Suprapubic skin (tissue), 4 donors: ENCODE data around the gene LGALS9. TPM values are rescaled to one million over a fixed set of nuclear protein-coding genes. Genes with fewer than 3 reads are reported as not detected.
"Not testable (repeated sequence)": the region's sequence is repeated elsewhere in the genome, so short reads cannot be mapped to it uniquely, and the experiment has no call there.

Source experiments
- DNase-seq, 2 donors: peaks; one replicate each; pipeline ENCODE4 v3.0.0-alpha.2; 2019; ENCODE audit warnings: low spot score in 2 of 2
- H3K27ac ChIP-seq: fragments of 200-600 bp; sonication (generic); one replicate; pipeline ENCODE4 v1.5.1; 2019
- H3K27me3 ChIP-seq: fragments of 200-600 bp; sonication (generic); one replicate; pipeline ENCODE4 v1.5.1; 2019
- H3K36me3 ChIP-seq: fragments of 200-600 bp; sonication (generic); one replicate; pipeline ENCODE4 v1.5.1; 2019
- H3K4me1 ChIP-seq: fragments of 200-600 bp; sonication (generic); one replicate; pipeline ENCODE4 v1.5.1; 2019
- H3K4me3 ChIP-seq: fragments of 200-600 bp; sonication (generic); one replicate; pipeline ENCODE4 v1.5.1; 2019; ENCODE audit warnings: mild to moderate bottlenecking
- H3K9me3 ChIP-seq: fragments of 200-600 bp; sonication (generic); one replicate; pipeline ENCODE4 v1.5.1; 2019
- EP300 ChIP-seq: sonication (generic); formaldehyde crosslinking; IDR thresholded peaks from one replicate; pipeline ENCODE4 v1.6.1; 2017; ENCODE audit warnings: antibody characterized with exemption
- POLR2A ChIP-seq, 2 donors: fragments of 450-650 bp; IDR thresholded peaks; one replicate each; pipeline ENCODE4 v1.6.1; 2017; ENCODE audit warnings: antibody characterized with exemption in 2 of 2, mild to moderate bottlenecking in 2 of 2, moderate library complexity in 2 of 2
- POLR2AphosphoS5 ChIP-seq, 3 donors: sonication (generic); formaldehyde crosslinking; IDR thresholded peaks; one replicate each; pipeline ENCODE4 v1.6.1; 2017; ENCODE audit warnings: antibody characterized with exemption in 3 of 3
- WGBS: methylation state at CpG from one replicate; pipeline ENCODE4 v1.1.5; 2018; 5-methylcytosine and 5-hydroxymethylcytosine counted together
- total RNA-seq, 4 donors: library from RNA; depleted of rRNA; stranded (reverse); fragments of >200 nt; gene quantifications; one replicate each; pipeline ENCODE4 v1.1.0, GENCODE V29; 2016
- TF ChIP-seq, protein P1 (sequence below), 2 donors: fragments of 200-600 bp in 1 of 2; fragments of 450-650 bp in 1 of 2; sonication (generic) in 1 of 2; IDR thresholded peaks; one replicate each; pipeline ENCODE4 v1.5.1; 2016 to 2019; ENCODE audit warnings: antibody characterized with exemption in 2 of 2, mild to moderate bottlenecking in 1 of 2, moderate library complexity in 1 of 2

Gene LGALS9
- total RNA-seq, 4 donors from 2014 or later: 9.5 to 10.6 (median 10.1) TPM

DNA sequence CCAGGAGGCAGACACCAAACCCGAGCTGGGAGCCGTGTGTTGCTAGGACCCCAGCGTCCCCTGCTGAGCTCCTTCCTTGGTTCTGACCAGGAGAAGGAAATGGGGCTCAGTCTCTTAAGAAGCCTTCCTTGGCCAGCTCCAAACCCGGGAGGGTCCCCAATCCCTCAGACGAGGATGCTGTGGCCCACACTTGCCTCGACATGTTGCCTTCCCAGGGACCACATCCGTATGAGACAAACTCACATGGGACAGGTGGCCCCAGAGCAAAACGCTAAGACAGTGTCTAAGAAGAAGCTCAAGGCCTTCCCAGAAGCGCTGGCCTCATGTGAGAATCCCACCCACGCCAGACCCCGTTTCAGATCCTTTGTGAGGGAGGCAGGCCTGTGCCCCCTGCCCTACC, 19.8 kb downstream of the LGALS9 start:
- no peak for DNase-seq
- no peaks in the 10 kb centered on the region for H3K27me3 ChIP-seq
- H3K27ac ChIP-seq: no peak overlapping the region
- no peaks in the 10 kb centered on the region for H3K9me3 ChIP-seq
- WGBS: 85% methylated on average over 6 of the region's 11 CpGs
- H3K4me3 ChIP-seq: no peak overlapping the region
- H3K4me1 ChIP-seq: peaks cover 15% of the 10 kb centered on the region
- H3K36me3 ChIP-seq: peaks cover 3% of the 10 kb centered on the region
- no peak for TF ChIP-seq POLR2AphosphoS5 (IDR thresholded peaks at IDR 0.05)
- no peak for TF ChIP-seq EP300
- TF ChIP-seq, protein P1, sequence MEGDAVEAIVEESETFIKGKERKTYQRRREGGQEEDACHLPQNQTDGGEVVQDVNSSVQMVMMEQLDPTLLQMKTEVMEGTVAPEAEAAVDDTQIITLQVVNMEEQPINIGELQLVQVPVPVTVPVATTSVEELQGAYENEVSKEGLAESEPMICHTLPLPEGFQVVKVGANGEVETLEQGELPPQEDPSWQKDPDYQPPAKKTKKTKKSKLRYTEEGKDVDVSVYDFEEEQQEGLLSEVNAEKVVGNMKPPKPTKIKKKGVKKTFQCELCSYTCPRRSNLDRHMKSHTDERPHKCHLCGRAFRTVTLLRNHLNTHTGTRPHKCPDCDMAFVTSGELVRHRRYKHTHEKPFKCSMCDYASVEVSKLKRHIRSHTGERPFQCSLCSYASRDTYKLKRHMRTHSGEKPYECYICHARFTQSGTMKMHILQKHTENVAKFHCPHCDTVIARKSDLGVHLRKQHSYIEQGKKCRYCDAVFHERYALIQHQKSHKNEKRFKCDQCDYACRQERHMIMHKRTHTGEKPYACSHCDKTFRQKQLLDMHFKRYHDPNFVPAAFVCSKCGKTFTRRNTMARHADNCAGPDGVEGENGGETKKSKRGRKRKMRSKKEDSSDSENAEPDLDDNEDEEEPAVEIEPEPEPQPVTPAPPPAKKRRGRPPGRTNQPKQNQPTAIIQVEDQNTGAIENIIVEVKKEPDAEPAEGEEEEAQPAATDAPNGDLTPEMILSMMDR (IDR thresholded peaks at IDR 0.05): no peak
- TF ChIP-seq POLR2A (IDR thresholded peaks at IDR 0.05): no peak

- 50% methylated on average over 16 of the region's 16 CpGs for WGBS
- Histone ChIP-seq H3K4me1 (peaks cover 15% of the 10 kb centered on the region), H3K27ac (no peak overlapping the region), H3K9me3 (no peaks in the 10 kb centered on the region), H3K36me3 (peaks cover 3% of the 10 kb centered on the region), H3K27me3 (no peaks in the 10 kb centered on the region), H3K4me3 (no peak overlapping the region)
- DNase-seq: peak in 1 of 2 donors; percentile 79
- no peak for TF ChIP-seq POLR2AphosphoS5 (IDR thresholded peaks at IDR 0.05)
- TF ChIP-seq, protein P1 (IDR thresholded peaks at IDR 0.05): peak; percentile 88 to 89
- TF ChIP-seq EP300: no peak
- no peak for TF ChIP-seq POLR2A (IDR thresholded peaks at IDR 0.05)
Measured at GRCh38 chr17:27651411-27652345, 20.7 kb downstream of the LGALS9 start.

GRCh38 chr17:27653449-27653971, 22.5 kb downstream of the LGALS9 start:
- DNase-seq, H3K4me1 ChIP-seq: not testable (repeated sequence)

DNA sequence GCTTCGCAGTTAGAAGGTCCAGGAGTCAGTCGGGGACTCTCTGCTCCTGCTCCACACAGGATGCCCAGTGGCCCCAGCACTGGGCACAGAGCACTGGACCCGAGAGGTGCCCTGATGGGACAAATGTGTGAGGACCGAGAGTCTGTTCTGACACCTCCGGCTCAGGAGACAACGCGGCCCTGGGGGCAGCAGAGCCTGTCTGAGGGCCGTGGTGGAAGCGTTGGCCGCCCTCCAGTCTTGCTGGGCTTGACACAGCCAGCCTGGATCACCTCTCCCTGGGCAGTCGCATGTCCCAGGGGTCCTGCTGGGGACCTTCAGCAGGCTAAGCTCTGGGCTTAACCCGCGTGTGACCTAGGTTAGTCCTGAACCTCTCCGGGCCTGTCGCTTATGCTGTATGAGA, 23.1 kb downstream of the LGALS9 start:
- TF ChIP-seq EP300: no peak
- TF ChIP-seq, protein P1 (IDR thresholded peaks at IDR 0.05): no peak
- TF ChIP-seq POLR2A (IDR thresholded peaks at IDR 0.05): no peak
- TF ChIP-seq POLR2AphosphoS5 (IDR thresholded peaks at IDR 0.05): no peak
- no peak for DNase-seq
- Histone ChIP-seq H3K4me1 (no peaks in the 10 kb centered on the region), H3K27ac (no peak overlapping the region), H3K9me3 (no peaks in the 10 kb centered on the region), H3K27me3 (no peaks in the 10 kb centered on the region), H3K36me3 (no peaks in the 10 kb centered on the region), H3K4me3 (no peak overlapping the region)
- WGBS: no CpG with 5 or more reads among the region's 15 CpGs

More at GRCh38 chr17:27653449-27653971, 22.5 kb downstream of the LGALS9 start:
- not testable (repeated sequence) for H3K27me3 ChIP-seq, H3K4me3 ChIP-seq, H3K9me3 ChIP-seq, H3K36me3 ChIP-seq, H3K27ac ChIP-seq
- 79% methylated on average over 6 of the region's 9 CpGs for WGBS

DNA sequence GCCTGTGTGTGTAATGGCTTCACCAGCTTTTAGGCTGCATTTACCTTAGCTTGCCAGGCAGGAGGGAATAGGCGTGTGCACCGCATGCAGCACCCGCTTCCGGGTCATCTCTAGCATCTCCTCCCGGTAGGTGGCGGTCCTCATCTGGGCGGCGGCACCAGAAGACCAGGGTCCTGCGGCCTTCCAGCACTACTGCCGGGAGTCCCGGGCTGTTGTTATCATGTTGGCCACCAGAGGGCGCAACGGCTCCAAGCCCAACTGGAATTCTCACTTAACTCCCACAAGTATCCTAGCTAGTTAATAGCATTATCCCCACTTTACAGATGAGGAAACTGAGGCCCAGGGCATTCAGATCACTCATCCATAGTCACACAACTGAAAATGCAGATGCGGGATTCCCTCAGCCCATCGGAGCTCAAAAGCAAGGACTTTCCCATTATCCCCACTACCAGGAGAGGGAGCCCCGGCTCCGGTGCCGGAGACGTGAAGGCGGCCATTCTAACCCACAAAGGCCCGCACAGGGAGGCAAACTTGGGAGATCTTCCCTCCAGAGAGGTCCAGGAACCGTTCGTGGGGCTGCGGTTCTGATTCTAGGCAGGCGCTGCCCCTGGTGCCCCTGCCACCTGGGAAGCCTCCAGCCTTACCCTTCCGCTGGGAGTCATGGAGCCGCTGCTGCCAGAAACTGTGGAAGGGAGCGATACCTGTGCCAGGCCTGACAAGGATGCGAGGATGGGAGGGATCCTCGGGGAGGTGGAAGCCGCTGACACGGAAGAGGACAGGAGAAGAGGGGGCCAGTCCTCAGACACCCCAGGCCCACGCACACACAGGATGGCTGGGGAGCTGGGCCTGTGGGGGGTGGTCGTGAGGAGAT, 23.9 kb downstream of the LGALS9 start:
- no peak for TF ChIP-seq EP300
- no peak for TF ChIP-seq POLR2A (IDR thresholded peaks at IDR 0.05)
- TF ChIP-seq, protein P1 (IDR thresholded peaks at IDR 0.05): peak; percentile 79 to 87
- no peak for TF ChIP-seq POLR2AphosphoS5 (IDR thresholded peaks at IDR 0.05)
- Histone ChIP-seq H3K27me3 (no peaks in the 10 kb centered on the region), H3K4me3 (no peak overlapping the region), H3K4me1 (no peaks in the 10 kb centered on the region), H3K27ac (no peak overlapping the region), H3K9me3 (no peaks in the 10 kb centered on the region), H3K36me3 (no peaks in the 10 kb centered on the region)
- no peak for DNase-seq
- WGBS: 56% methylated on average over 15 of the region's 34 CpGs

DNA sequence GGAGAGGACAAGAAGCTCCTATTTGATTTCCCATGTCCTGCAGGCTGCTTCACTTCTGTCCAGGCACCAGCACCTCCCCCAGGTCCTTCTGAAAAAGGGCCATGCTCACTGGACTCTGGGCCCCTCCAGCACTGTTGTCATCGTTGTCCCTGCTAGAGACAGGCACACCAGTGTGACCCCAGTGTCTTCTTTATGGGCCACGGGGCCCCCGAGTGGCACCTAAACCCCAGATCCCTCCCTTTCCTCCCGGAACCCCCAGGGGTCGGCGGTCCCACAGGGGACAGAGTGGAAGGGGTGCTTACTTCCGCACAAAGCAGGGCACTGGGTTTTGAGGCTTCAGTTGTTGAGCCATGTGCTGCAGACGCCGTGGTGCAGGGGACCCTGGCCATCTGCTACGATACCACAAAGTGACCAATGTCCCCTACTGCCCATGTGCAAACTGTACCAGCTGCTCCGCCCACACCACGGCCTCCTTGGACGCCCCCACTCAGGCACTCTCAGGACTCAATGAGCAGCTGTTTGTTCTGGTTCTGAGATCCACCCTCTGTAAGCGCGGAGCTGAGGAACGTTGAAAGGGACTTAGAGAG, 24.6 kb downstream of the LGALS9 start:
- not testable (repeated sequence) for H3K4me3 ChIP-seq, H3K4me1 ChIP-seq, H3K27me3 ChIP-seq, H3K36me3 ChIP-seq, H3K9me3 ChIP-seq, H3K27ac ChIP-seq, DNase-seq
- 90% methylated on average over 10 of the region's 16 CpGs for WGBS

- not testable (repeated sequence) for H3K9me3 ChIP-seq, H3K36me3 ChIP-seq, H3K27ac ChIP-seq, H3K4me1 ChIP-seq, DNase-seq, H3K27me3 ChIP-seq, H3K4me3 ChIP-seq
- 85% methylated on average over 4 of the region's 8 CpGs for WGBS
Measured at GRCh38 chr17:27656620-27657019, 25.6 kb downstream of the LGALS9 start.
